Stimulated activated CD8-positive, alpha-beta memory T cell treated with anti-CD3 and anti-CD28 coated beads, Interleukin-7, amount 100 ng/mL, for 4 hours (primary cell): ENCODE data around the gene DMGDH.

Source experiments
- DNase-seq, 2 donors: peaks; one replicate each; pipeline ENCODE4 v3.0.0-alpha.2; 2020; ENCODE audit warnings: low read depth in 2 of 2

DMGDH gene

DNA sequence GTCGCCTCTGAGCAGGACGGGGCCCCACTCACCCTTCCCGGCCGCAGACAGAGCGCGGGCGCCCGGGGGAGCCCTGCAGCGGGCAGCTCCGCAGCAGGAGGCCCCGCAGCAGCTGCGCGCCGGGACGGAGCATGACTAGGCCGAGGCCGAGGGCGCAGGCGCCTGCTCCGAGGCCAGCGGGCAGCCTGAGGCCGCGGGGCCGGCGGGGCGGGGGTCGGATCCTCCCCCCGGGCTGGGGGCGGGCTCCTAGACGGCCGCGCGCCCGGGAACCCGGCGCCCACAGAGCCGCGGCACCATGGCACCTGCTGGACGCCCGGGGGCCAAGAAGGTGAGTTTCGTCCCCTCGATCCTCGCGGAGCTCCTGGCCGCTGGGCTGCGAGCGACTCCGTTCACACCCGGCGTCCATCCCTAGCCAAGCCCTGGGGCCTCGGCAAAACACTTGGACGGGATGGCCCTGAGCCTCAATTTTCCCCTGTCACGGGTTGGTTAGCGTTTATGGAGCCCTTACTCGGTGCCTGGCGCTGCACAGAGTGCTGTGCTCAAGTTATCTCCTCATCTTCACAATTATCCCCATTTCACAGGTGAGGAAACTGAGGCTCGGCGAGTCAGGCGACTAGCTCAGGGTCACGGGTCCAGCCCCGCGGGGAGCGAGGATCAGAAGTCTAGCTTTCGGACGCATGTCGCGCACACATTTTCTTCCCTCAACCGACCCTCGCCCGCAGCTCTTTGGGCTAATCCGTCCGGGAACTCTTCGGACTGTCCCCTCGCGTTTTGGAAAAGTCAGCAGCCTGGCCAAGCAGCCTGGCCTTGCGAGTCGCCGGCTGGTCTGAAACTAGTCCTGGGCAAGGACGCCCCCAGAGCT lies at the start of gene DMGDH, which contains the start of gene BHMT2:
Gene DMGDH (minus strand): TSS at position 187 of the 862 bp plus-strand sequence. CDS start 54 bp downstream, at position 133.
Gene BHMT2 (plus strand): TSS at position 280 of the 862 bp plus-strand sequence. CDS start 16 bp downstream, at position 296.
- no peak for DNase-seq

DNA sequence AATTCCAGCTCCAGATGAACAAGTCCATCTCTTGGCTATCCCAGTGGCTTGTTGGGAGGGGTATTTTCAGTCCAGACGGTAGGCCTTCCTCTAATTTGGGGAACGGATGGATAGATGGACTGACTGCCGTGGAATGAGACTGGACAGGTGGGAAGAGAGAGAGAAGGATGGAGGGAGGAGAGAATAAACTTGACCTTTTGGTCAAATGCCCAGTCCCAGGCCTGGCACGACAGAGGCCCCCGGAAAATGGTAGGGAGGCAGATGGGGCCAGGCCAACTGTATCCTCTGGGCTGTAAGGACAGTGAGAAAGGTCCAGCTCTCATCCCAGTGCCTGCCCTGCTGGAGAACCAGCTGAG lies 43.2 kb upstream of the DMGDH start:
- no peak for DNase-seq

DNA sequence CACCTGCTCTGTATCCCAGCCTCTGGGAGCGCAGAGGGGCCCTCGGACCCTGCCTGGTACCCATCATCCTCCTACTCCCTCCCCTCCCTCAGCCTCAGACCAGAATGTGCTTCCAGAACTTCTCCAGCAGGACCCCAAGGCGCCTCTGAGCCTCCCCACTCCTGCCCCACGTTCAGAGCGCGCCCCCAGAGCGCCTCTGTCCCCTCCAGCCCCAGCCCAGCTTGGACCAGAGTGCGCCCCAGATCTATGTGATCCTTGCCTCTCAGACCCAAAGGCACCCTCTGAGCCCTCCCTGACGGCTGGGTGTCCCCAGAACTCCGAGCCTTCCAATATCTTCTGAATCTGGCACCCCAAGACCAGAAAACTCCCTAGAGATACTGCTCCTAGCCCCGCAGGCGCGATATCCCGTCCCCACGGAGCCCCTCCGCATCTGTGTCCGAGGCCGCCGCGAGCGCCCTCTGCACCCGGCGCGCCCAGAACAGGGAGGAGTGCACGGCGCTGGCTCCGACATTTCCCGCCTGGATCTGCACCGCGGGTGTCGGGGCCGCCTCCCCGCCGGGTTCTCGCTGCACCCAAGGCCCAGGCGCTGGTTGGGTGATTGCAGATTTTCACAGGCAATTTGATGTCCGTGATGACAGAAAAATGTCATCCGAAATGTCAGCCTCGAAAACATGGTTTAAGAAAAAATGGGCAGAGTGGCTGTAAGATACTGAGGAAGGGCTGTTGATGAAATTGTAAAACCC lies 42.7 kb upstream of the DMGDH start:
- no peak for DNase-seq

DNA sequence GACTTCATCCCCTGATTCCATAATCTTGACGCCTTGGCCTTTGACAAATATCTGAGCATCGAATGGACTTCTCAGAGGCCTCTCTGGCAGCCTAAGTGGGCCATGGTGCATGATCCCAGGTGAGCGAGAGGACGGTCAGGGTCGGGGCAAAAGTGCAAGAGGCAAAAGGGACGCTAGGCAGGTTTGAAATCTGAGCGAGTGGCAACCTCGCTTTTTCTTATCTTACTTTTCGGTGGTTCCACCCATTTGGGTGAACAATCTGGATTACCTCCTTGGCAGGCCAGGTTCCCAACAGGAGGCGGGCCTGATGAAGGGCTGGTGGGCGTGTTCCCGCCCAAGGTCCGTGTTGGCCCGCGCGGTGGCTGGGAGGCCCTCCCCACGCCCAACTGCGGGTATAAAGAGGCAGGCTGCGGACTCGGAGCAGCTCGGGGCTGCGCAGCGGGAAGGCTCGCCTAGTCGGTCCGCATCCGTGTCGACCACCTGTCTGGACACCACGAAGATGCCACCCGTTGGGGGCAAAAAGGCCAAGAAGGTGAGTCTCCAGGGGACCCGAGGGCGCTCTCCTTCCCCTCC lies 42.0 kb upstream of the DMGDH start, which contains the start of gene BHMT:
Gene BHMT (plus strand): TSS at position 423 of the 573 bp plus-strand sequence. CDS start 77 bp downstream, at position 500.
- no peak for DNase-seq

DNA sequence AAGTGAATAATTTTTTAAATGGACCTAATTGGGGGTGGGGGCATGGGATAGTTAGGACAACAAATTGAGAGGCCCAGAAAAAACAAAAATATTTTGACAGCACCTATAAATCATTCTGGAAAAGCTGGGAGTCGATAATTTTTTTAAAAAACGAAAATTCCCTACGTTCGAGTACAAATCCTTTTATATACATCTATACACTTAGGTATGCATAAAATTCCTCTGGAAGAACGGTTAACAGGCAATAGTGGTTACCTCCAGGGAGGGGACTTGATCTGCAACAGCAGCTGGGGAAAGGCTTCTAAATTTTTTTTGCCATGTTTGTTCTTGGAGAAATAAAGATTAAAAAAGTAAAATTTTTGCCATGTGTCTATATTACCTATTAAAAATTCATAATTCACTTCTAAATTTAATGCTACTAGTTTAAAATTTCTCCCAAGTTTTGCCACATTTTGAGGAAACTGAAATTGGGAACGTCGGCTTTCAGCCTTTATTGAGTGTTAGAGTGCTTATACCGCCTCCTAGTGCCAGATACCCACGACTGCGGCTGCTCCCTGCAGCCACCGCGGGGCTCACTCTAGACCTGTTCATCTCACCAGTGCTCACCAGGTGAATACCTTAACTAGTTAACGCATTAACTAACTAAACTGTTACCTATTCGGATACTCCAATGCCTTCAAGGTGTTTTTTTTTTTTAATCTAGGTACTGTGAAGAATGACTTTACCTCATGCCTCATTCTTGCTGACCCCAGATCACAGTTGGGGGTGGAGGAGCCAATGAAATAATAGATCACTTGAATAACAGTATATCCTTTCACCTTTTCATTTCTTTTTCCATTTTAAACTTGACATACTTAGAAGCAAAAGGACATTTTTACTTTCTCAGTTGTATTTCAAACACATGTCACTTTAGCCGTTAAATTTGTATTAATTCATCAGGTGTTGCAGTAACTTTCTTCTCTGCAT lies 40.3 kb upstream of the DMGDH start:
- DNase-seq = no peak

DNA sequence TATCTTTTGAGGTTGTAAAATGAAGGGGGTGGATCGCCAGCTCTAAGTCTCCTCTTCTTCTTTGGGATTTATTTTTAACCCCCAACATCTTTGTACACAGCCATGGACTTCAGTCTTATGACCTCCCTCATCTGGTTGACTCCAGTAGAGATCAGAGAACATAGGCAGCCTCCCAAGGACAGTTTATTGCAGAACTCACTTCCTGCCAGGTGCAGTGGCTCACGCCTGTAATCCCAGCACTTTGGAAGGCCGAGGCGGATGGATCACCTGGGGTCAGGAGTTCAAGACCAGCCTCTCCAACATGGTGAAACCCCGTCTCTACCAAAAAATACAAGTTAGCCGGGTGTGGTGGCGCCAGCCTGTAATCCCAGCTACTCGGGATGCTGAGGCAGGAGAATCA lies 39.3 kb upstream of the DMGDH start:
- no peak for DNase-seq

DNA sequence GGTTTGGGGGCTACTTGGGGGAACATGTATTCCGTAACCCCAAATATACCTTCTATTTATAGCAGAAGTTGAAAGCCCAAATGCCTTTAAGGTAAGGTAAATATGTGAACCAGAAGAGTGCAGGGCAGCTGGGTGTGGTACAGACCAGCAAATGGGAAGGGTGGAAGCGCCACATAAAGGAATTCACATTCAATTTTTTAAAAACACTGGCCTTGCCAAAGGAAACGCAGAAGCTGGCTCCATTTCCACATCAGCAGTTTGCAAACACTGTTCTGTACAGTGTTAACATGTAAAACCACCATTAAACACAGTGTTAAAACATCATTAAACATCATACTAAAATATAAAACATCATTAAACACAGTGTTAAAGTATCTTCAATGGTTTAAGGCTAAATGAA lies 38.6 kb upstream of the DMGDH start:
- no peak for DNase-seq

DNA sequence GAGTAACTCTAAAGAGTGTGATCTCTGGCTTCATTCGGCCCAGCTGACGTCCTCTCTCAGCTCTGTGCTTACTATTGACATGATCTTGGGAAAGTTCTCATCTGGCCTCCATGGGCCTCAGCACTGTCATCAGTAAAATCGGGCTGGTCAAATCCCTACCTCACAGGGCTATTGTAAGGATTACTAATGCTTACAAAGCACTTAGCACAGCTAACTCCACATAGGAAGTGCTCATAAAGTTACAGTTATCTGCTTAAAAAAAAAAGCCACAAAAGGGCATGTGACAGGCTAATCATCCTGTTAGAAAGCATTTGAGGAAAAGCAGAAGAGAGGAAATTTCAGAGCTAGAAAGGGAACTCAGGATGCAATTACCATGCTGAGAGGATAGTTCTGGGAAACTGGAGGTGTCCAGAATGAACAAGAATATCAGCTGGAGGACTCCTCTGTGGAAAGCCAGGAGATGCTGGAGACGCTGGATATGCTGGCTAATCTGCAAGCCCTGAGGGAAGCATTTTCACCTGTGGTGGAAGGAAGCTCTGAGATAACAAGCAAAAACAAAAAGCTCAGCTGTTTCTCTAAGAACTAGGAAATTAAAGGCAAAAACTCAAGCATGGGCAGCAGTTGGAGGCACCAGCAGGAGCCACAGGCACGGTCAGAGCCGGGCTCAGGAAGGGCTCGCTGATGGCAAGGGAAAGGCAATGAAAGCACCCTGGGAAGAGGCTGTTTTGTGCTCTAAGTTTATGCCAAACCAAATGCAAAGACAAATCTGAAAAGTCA lies 37.7 kb upstream of the DMGDH start:
- DNase-seq = no peak

DNA sequence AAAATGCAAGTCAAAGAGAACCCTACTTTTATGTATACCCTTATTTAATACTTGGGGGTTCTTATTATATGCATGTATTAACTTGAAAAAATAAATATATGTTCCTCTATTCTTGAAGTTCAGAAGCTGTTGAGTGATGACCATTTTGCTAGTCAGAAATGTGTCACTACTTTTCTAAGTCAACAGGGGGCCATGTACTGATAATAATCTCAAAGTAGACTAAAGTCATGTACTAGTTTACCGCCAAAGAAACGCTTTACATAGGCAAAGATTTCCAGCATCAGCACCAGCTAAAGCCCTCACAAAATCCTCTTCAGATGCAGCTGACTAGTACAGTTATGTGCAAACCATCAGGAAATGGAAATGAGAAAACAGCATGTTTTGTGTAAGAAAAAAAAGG lies 36.4 kb upstream of the DMGDH start:
- no peak for DNase-seq

DNA sequence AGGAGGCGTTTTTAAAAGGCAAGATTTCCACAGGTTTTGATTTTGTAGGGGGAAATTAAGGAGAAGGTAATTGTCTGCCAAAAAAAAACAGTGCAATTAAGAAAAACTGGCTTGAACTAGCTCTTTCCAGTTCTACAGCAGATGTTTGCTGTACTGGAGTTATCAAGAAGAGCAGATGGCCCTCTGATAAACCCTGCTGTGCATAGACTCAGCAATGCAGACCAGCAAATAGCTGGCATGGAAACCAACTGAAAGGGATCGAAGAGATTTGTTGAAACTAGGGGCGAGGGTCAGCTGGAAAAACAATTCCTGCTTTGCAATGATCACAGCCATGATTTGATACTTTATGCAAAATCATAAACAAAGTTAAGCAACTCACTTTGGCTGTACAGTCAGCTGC lies 24.3 kb upstream of the DMGDH start:
- DNase-seq = no peak

DNA sequence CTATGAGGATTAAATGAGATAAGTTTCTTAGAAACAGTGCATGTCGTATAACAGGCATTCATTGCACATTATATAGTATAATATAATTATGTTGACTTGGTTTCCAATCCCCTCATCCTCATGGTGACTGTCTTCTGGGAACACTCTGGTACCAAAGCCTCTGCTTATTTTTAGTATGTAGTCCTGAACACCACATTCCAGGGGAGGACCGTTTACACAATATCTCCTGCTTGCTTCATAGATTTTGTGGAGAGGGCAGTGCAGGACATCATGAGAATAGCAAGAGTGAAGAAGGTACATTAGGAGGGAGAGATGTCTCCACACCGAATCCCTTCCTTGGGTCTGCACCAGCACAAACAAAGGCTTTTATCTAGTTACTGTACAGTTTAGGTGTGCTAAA lies 21.6 kb upstream of the DMGDH start:
- DNase-seq = no peak

DNA sequence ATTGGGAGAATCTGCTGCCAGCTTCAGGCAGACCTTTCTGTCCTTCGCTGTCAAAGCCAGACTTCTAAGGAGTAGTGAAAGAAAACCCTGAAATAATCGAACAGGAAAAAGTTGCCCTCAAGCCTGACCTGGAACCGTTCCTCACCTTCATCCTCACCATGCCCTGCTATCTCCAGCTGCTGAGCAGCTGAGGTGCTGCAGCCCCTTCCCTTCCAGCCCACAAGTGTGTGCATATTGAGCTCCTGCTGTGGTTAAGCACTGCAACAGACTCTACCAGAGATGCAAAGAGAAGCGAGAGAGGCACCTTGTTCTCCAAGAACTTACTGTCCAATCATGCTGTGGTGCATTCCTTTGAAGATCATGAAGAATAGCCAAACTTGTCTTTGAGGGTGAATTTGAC lies 19.0 kb upstream of the DMGDH start:
- DNase-seq = no peak

DNA sequence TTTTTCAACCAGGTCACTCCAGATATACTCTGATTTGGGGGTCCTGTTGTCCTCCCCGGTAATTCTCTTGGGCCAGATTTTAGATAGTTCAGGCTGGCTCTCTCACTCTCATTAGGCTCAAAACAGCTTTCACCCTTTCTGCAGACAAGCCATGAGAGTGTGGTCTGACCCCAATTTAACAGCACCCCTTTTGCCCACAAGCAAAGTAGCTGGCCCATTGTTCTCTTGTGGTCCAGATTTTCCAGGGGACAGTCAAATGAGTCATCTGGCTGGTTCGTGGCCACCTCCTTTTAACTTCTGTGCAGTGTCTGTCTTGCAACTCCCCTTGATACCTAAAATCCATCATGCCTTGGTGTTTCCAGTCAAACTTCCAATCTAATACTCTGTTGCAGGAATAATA lies 16.6 kb upstream of the DMGDH start:
- DNase-seq = no peak

DNA sequence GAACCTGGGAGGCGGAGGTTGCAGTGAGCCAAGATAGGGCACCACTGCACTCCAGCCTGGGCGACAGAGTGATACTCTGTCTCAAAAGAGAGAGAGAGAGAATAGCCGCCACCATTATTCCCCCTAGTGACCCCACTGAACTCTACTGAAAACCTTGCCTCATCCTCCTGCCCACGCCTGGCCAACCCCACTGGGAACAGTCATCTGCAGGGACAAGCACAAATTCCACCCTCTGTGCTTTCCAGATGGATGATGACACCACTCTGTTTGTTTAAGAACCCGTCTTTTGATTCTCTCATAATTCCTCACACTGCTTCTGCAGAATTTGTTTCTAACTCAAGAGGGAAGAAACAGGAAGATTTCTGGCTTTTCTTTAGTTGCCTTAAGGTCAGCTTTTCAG lies 12.3 kb upstream of the DMGDH start:
- DNase-seq = no peak

DNA sequence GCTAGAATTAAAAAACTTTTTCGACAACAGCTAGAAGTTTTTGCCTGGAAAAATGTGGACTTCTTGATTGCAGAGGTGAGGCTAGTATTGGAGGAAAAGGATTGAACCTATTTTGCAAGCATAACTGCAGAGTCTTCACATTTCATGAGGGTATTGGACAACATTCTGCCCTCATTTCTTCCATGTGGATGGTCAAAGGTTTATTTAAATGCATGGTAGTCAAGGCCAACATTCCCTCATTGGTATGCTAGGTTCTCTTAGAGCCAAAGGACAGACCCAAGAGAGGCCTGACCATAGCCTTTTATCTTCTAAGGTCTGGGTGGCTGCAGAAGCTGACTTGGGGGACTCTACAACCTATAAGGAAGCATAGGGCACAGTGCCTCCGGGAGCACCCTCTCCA lies 11.3 kb upstream of the DMGDH start:
- DNase-seq = no peak

DNA sequence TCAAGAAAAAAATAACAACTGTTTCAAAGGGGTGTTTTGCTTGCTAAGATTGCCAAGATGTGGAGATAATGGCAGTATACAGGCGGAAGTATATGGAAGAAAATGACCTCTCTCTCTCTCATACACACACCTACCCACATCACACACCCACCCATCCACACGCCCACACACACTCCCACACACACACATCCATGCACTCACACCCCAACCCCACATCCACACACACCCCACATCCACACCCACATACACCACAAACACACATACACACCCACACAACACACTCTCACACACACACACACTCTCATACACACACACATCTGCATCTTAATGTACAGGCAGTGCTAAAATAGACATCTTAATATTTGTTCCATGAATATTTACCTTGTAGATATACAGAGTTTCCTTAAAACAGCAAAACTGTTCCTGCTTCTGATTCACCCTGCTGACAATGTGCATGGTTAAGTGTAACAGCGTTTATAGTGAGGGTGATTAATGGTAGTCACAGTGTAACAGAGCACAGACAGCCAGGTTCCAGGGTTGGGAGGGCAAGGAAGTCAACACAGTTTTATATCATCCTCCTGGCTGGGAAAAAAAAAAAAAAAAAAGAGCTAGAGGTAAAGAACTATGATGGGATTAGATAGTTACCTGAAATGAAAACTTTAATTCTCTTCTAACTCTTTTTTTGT lies 8.3 kb upstream of the DMGDH start:
- no peak for DNase-seq

DNA sequence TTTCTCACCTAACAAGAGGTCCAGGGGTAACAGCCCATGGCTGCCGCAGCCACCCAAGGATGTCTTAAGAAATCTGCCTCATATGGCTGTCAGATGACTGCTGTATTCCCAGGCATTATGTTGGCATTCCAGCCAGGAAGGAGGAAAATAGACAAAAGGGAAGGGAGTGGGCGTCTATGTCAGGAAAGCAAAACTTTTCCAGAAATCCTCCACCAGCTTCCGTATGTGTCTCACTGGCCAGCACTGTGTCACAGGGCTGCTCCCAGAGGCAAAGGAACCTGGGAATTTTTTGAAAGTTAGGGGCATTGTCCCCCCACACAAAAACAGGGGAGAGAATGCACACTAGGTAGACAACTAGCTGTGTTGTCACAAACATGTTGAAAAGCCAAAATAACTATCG lies 7.3 kb upstream of the DMGDH start:
- no peak for DNase-seq

DNA sequence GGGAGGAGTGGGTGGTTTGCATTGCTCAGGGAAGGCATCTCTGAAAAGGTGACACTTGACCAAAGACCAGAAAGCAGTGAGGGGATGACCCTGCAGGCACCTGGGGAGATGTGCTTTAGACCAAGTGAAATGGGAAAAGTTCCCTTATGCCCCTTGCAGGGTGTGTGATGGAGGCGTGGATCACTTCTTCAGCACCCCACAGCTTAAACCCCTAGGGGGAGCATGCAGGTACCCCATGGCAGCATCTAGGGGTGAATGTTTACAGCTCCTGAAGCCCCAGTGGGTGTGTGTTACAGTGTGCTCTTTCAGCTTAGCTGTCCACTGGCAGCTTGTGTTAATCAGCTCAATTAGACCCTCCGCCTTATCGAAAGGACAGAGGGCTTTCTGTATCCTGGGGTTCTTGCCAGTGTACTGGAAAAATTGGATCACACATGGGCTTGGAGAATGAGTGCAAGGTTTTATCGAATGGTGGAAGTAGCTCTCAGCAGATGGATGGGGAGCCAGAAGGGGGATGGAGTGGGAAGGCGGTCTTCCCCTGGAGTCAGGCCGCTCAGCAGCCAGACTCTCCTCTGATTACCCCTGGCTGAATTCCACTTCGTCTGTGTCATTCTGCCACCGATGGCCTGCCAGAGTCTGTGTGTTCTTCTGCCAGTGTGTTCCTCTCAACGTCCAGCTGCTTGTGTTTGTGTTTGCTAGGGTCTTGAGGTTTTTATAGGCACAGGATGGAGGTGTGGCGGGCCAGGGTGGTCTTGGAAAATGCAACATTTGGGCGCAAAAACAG lies 6.4 kb upstream of the DMGDH start:
- DNase-seq = no peak

DNA sequence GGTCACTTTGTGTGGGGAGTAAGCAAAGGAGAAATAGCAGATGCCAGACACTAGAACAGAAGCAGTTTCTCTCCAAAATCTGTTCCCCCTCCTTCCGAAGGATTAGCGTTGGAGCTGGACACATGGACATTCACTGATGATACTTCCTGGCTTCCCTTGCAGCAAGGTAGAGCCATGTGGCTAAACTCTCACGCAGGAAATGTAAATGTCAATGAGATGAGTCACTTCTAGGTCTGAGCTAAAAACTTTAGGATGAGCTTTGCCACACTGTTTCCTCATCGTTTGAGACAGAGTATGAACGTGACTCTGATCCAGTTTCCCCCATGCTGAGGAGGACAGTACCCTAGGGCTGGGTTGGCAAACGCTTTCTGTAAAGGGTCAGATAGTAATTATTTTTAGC lies 5.2 kb upstream of the DMGDH start:
- no peak for DNase-seq

DNA sequence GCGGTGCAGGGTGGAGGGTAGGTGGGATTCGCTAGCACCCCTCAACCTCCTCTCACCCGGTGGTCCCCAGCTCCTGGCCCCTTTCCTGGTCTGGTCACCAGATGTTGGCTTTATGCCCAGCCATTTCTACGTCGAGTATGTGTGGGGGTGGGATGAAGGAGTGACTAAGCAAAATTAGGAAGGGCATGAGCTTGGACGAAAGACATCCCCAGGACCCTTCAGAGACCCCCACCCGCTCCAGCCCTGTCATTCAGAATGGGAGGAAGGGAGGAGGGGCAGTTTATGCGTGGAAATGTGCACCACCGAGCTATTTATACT lies 835 bp upstream of the DMGDH start:
- no peak for DNase-seq
